GM12873 (cell line): Measurements from ENCODE around the gene NR2F1-AS1.

Experiments used
- CTCF ChIP-seq: IDR thresholded peaks from 2 replicates; pipeline ENCODE4 v1.5.1; 2012; ENCODE audit warnings: low read depth, mild to moderate bottlenecking, moderate library complexity, low read length, control low read depth; ENCODE audit not compliant: insufficient read depth; ENCODE audit errors: missing control alignments

The NR2F1-AS1 gene

GRCh38 chr5:93462916-93463315 is 118.1 kb downstream of the NR2F1-AS1 start:
- TF ChIP-seq CTCF = no peak

- TF ChIP-seq CTCF = no peak
Measured at GRCh38 chr5:93461756-93462155, 119.3 kb downstream of the NR2F1-AS1 start.

GRCh38 chr5:93460286-93460685 is 120.7 kb downstream of the NR2F1-AS1 start:
- no peak for TF ChIP-seq CTCF

GRCh38 chr5:93454896-93455295 is 126.1 kb downstream of the NR2F1-AS1 start:
- no peak for TF ChIP-seq CTCF

GRCh38 chr5:93452255-93452654 is 128.8 kb downstream of the NR2F1-AS1 start:
- TF ChIP-seq CTCF = no peak

GRCh38 chr5:93438124-93438523 is 142.9 kb downstream of the NR2F1-AS1 start:
- no peak for TF ChIP-seq CTCF

GRCh38 chr5:93436083-93436482 is 144.9 kb downstream of the NR2F1-AS1 start:
- TF ChIP-seq CTCF = no peak
